ENCODE results near the gene UNC5B.

The UNC5B gene

GRCh38 chr10:71349406-71349805 is 137.0 kb downstream of the UNC5B start:
- Histone ChIP-seq H3K27me3 (replicated peaks; ENCODE audit: control insufficient read depth, insufficient read depth, low read length) (no peaks in the 10 kb centered on the region), H3K36me3 (ENCODE audit: control insufficient read depth, insufficient read depth, low read length) (no peaks in the 10 kb centered on the region), H3K4me3 (replicated peaks; ENCODE audit: low read depth, low read length) (no peak overlapping the region)
- DNase-seq (ENCODE audit: extremely low read depth, insufficient read length), result no peak
- TF ChIP-seq CTCF (IDR thresholded peaks at IDR 0.05; ENCODE audit: insufficient read depth, low read length, poor library complexity, severe bottlenecking), result no peak

GRCh38 chr10:71351087-71351486 is 138.7 kb downstream of the UNC5B start:
- no peak for TF ChIP-seq CTCF (IDR thresholded peaks at IDR 0.05; ENCODE audit: insufficient read depth, low read length, poor library complexity, severe bottlenecking)
- Histone ChIP-seq H3K4me3 (replicated peaks; ENCODE audit: low read depth, low read length) (no peak overlapping the region), H3K27me3 (replicated peaks; ENCODE audit: control insufficient read depth, insufficient read depth, low read length) (no peaks in the 10 kb centered on the region), H3K36me3 (ENCODE audit: control insufficient read depth, insufficient read depth, low read length) (no peaks in the 10 kb centered on the region)
- DNase-seq (ENCODE audit: extremely low read depth, insufficient read length), result no peak

- no peaks in the 10 kb centered on the region for H3K36me3 ChIP-seq (ENCODE audit: control insufficient read depth, insufficient read depth, low read length)
- no peak for TF ChIP-seq CTCF (IDR thresholded peaks at IDR 0.05; ENCODE audit: insufficient read depth, low read length, poor library complexity, severe bottlenecking)
- H3K27me3 ChIP-seq (replicated peaks; ENCODE audit: control insufficient read depth, insufficient read depth, low read length), result no peaks in the 10 kb centered on the region
- DNase-seq (ENCODE audit: extremely low read depth, insufficient read length), result no peak
- H3K4me3 ChIP-seq (replicated peaks; ENCODE audit: low read depth, low read length), result no peak overlapping the region
These were observed 139.4 kb downstream of the UNC5B start for GRCh38 chr10:71351628-71352319.

All from GM06990 (cell line).